Activated CD4-positive, alpha-beta T cell treated with anti-CD3 and anti-CD28 coated beads, Interleukin-2, amount 50 U/mL, for 4 hours (primary cell): ENCODE measurements around the gene CCDC201.

Experiments
- DNase-seq, 2 experiments: peaks; one replicate each; pipeline ENCODE4 v3.0.0-alpha.2; 2020

CCDC201 gene

DNA sequence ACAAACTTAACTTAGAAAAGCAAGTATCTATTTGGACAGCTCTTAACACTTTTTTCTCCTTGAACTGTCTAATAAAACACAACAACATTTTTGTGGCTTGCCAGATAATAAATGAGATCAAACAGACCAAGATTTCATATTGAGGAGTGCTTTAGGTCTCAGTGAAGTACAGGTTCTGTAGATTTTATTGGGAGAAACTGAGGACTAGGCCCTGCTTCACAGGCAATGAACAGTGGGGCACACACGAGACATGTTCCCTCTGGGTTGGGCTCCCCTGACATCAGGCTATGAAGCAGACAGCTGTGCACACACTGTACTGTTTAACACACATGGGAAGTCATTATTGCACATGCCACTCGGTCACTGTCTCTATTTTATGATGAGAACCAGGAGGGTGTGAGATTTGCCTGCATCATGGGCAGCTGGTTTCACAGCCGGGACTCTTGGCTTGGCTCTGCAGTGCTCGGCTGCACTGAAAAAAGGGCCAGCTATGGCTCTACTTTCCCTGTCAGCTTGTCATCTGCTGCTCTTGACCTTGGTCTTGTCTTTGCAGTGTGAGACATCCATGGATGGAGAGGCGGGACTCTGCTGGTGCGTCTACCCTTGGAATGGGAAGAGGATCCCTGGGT lies 19.6 kb upstream of the CCDC201 start:
- no peak for DNase-seq

DNA sequence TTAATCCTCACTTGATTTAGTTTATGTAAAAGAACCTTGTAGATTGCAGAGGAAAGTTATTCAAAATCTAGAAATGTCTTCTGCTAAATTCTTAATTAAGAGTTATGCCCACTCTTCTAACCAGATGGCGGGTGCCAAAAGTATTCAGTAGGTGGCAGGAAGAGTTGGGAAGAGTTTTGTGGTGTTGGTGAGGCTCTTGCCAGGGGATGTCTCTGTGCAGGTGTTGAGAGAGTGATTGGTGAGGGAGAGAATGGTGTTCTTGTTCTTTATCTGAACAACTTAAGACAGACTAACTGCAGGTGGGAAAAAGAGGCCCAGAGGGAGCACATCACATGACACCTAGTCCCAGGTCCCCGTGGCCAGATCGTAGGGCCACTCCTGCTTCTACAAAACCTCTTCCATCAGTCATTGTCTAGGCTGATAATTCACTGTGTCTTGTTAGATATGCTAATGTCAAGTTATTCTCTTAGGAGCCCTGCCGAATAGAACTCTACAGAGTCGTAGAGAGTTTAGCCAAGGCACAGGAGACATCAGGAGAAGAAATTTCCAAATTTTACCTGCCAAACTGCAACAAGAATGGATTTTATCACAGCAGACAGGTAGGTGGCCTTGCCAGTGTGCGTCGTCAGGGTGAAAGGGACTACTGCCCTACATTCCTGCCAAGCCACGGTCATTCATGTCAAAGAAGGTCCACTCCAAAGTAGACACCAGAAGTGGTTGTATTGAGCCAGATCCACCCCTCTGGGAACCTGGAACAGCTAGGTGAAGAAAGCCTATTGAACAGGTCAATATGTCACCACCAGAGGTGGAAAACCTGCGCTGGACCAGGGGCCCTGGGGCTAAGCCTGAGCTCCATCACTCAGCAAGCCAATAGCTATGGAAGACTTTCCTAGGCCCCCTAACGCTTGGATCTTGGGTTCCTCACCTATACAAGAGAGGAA lies 18.9 kb upstream of the CCDC201 start:
- DNase-seq, result no peak

DNA sequence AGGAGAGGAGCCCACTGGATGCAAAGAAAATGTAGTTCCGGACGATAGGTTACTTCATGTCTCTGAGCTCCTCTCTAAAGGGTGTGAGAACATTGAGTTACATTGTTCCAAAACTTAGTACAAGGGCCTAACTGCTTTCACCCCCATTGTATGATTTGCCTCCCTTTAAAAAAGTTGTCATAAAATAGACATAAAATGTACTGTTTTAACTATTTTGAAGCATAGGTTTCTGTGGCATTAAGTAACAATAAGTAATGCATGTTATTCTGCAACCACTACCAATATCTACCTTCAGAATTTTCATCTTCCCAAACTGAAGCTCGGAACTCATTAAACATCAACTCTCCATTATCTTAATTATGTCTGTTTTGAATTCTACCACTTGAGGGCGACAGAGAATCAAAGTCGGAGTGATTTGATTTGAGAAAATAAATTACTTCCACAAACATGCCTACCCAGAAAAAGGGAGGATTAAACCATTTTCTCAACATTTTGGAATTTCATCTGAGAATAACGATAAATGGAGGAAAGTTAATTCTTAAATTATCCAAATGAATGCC lies 18.1 kb upstream of the CCDC201 start:
- no peak for DNase-seq

DNA sequence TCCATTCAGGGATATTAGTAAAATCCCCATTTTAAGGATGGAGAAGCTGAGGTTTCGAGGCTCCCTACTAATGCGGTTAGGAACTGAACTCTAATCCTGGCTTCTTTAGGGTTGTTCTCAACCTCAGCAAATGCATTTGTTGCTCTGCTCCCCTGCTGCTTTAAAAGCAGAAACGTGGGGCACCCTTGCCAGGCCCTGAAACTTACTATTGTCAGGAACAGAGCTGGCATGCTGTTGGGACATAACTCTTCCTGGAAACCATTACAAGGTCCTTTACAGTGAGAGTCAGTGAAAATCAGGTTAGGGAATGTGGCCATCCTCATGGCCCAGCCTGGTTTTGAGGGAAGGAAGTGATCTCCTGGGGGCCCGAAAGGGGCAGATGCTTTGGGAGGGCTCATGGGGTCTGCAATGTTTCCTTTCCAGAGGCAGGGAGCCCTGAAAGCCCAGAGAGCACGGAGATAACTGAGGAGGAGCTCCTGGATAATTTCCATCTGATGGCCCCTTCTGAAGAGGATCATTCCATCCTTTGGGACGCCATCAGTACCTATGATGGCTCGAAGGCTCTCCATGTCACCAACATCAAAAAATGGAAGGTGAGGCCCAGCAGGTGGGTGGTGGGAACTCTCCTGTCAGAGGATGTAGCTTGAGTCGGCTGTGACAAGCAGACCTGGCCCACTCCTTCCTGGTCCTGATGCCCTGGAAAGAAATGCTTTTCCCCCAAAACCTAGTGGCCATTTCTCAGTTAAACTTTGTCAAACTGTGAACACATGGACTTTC lies 17.4 kb upstream of the CCDC201 start:
- DNase-seq, result no peak

DNA sequence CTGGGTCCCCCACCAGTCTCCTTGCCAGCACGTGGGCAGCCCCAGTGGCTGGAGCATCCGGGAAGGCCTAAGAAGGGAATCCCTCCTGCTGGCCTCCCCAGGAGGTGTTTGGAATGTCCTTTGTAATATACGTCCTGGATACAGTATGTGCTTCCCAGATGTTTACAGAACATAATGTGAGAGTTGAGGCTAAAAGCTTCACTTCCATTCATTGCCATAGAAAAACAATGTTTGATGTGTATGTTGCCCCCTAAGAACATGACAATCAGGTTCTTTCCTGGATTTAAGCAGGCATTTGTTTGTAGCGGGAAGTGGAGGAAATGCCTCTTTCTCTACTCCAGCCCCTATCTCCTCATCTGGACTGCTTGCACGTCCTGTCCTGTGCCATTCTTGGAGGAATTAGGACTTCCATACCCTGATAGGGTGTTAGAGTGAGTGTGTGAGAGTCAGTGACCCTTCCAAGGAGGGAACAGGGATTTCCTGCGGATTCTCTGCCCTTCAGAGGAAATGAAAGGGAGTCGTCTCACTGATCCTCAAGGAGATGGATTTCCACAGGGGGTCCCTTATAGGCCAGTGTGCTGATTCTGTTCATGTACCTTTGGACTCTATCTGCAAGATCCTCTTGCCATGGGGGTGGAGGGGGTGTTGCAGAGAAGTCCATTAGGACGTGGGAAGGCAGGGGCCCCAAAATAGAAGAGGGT lies 16.6 kb upstream of the CCDC201 start:
- no peak for DNase-seq

DNA sequence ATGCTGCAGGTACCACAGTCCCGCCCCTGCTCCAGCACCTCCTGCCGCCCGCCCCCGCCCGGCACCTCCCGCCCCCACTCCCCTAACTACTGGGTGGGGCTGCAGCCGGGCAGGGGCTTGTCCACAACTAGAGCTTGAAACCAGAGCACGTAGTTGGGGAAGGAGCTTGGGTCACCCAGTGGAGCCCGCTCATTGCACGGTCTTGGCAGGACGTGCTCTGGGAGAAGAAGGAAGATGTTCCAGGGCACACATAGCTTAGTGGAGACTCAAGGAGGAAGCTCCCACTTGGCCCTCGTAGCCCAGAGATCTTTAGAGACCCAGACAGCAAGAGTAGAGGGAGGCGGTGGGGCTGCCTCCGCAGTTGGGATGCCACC lies 16.1 kb upstream of the CCDC201 start:
- DNase-seq, result no peak

DNA sequence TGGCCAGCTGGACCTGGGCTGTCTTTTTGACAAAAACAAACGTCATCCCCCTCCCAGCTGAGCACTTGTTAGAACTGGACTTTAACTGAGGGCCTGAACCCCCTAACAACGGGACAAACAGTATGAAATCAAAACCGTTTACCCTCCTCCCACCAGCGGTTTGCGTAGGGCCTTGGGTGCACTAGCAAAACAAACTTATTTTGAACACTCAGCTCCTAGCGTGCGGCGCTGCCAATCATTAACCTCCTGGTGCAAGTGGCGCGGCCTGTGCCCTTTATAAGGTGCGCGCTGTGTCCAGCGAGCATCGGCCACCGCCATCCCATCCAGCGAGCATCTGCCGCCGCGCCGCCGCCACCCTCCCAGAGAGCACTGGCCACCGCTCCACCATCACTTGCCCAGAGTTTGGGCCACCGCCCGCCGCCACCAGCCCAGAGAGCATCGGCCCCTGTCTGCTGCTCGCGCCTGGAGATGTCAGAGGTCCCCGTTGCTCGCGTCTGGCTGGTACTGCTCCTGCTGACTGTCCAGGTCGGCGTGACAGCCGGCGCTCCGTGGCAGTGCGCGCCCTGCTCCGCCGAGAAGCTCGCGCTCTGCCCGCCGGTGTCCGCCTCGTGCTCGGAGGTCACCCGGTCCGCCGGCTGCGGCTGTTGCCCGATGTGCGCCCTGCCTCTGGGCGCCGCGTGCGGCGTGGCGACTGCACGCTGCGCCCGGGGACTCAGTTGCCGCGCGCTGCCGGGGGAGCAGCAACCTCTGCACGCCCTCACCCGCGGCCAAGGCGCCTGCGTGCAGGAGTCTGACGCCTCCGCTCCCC lies 15.5 kb upstream of the CCDC201 start, which contains the start of gene IGFBP1:
Gene IGFBP1 (plus strand): TSS at position 304 of the 808 bp plus-strand sequence. CDS start 165 bp downstream, at position 469.
- no peak for DNase-seq

DNA sequence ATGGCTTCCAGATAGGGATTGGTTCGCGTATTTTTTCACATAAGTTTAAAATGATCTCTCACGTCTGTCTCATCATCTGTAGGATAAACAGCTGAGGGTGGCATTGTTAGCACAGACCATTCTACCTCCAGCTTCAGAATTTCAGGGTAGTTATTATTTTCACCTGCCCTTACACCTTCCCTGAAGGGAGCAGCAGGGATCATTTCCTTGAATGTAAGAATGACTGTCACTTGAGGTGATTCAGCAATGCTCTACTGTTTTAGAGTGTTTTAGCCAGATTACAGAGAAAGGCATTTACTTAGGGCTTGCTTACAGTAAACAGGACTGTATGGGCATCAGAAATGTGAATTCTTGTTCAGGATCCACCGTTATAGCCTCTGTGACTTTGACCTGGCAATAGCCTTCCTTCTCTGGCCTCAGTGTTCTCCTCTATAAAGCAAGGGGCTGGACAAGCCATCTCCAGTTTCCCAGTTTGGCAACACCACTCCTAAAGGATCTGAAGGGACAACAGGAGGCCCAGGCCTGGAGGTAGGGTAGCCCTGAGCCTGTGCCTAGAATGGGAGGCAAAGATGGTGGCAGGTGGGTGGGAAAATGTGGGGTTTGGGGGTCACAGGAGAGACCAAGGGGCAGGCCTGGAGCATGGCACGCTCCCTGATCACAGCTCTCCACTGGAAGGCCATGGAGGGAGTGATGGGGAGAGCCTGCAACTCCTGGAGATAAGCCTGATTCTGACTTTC lies 14.2 kb upstream of the CCDC201 start:
- DNase-seq, result no peak

DNA sequence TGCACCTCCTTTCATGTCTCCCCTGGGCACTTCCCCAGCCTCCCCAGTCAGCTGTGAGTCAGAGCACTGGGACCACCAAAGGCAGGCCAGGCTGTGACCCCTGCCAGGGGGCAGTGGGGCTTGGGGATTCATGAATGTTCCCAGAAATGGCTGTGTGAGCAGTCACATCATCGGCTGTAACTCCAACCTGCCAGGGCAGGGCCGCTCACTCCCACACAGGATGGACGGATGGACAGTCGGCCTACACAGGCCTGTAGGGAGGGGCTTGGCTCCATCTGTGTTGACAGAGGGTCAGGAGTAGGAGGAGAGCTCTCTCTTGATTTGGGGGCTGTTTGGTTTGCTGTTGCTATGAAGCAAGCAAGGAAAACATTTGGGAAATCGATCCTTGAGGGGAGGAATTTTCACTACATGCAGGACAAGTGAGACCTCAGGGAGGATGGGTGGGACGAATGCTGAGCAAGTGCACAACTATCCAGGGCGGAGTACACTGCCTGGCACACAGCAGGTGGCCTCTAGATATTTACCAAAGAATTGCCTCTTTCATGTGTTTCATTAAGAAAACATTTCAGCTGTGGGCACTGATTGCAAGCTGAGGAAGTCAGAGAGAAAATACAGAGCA lies 12.5 kb upstream of the CCDC201 start:
- DNase-seq, result no peak

DNA sequence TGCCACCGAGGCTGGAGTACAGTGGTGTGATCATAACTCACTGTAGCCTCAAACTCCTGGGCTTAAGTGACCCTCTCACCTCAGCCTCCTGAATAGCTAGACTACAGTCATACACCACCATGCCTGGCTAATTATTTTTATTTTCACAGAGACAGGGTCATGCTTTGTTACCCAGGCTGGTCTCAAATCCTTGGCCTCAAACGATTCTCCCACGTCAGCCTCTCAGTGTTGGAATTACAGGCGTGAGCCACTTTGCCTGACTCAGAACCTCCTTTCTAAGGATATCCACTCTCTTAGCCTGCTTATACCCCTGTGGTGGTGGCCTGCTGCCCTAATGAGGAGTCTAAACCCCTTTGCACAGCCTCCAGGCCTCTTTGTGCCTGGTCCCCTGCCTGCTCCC lies 11.3 kb upstream of the CCDC201 start:
- DNase-seq, result no peak

DNA sequence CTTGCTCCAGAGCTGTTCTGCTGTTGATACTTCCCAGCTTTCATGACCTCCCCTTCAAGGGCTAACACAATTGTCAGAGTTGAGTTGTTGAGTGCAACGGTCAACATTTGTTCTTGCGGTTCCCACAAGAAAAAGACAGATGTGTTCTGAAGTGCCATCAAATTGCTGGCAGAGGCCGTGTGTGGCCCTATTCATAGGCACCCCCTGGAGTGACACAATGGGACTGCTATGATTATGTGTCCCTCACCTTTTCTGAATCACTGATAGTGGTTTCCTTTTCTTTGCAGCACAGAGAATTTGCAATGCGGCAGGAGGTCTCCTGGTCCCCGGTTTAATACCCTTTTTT lies 9.6 kb upstream of the CCDC201 start:
- DNase-seq, result no peak

DNA sequence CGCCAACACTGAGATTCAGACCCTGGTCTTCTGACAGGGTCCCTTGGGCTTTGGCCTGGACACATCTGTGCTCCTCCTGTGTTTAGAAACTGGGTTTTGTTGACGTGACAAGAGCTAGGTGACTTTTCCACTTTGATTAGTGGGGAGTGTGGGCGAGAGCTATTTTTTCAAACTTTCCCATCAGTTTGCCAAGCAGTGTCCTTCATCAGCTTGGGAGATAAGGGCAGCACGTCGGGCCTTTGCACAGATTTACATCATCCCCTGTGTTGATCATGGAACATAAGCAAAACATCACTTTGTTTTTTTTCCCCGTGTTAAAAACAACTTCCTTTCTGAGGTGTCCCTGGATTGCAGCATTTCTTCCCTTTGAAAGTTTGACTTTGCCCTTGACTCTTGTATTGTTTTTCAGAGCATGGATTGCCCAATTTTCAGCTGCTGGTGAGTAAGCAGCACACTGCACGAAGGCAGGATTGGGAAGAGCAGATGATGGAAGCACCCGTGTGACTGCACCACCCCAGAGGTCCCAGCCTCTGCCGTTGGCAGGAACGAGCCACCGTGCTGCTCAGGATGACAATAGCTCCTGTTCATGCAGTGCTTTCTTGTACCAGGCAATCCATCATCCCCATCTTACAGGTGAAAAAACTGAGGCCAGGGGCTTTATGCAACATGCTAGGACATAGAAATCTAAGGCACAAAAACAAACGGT lies 9.0 kb upstream of the CCDC201 start:
- no peak for DNase-seq

DNA sequence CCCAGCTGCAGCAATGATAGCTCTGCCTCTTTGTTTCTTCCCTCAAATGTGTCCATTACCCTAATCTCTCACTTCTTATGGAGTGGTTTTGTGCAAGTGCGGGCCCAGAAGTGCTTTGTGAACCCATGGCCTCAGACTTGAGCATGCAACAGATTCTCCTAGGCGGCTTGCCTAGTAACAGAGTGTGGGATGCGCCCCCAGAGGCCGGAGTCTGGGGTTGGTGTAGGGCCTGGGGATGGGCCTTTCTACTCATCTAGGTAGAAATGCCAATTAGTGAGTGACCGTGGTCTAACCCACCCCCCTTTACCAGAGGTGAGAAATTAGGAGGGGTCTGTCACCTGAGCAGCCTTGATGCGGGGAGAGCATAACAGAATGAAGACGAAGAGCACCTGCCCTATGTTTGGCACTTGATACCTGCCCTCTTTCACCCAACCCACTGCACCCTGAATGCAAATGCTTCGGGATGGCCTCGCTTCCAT lies 8.4 kb upstream of the CCDC201 start:
- no peak for DNase-seq

DNA sequence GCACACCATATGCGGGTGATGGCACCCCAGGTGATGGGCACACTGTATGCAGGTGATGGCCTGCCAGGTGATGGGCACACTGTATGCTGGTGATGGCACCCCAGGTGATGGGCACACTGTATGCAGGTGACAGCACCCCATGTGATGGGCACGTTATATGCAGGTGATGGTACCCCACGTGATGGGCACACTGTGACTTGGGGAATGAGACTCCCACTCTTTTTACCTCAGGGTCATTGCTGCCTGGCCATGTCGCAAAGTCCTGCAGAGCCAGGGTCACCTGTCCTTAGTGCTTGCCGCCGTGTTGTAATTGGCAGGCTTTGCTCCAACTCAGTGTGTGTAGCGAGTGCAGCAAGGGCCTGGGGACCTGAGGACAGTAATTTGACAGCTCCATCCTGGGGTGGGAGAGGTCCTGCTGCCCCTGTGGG lies 7.6 kb upstream of the CCDC201 start:
- no peak for DNase-seq

DNA sequence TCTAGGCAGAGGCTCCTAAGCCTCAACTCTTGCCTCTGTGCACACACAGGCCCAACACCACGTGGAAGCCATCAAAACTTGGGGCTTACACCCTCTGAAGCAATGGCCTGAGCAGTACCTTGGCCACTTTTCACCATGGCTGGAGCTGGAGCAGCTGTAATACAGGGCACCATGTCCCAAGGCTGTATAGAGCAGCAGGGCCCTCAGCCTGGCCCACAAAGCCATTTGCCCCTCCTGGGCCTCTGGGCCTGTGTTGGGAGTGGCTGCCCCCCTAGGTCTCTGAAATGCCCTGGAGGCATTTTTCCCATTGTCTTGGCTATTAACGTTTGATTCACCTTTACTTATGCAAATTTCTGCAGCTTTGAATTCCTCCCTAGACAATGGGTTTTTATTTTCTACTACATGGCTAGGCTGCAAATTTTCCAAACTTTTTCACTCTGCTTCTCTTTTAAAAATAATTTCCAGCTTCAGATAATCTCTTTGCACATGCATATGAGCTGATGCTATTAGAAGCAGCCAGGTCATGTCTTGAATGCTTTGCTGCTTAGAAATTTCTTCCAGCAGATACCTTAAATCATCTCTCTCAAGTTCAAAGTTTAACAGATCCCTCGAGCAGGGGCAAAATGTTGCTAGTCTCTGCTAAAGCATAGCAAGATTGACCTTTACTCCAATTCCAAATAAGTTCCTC lies 5.7 kb upstream of the CCDC201 start:
- no peak for DNase-seq

DNA sequence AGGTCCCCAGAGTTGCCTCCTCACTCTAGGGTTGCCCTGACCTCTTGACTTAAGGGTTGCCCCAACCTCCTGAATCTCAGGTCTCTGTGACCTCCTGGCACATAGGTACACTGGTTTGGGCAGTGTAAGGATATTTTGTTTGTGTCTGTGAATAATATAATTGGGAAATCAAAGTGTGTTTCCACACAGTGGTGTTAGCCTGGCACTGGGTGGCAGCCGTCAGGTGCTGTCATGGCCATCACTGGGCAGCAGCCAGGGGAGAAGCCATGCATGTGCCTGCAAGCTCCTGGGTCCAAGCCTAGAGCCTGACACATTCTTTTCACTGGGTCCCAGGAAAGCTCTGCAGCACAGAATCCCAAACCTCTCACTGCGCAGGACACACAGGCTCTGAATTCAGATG lies 3.6 kb upstream of the CCDC201 start:
- DNase-seq, result no peak

DNA sequence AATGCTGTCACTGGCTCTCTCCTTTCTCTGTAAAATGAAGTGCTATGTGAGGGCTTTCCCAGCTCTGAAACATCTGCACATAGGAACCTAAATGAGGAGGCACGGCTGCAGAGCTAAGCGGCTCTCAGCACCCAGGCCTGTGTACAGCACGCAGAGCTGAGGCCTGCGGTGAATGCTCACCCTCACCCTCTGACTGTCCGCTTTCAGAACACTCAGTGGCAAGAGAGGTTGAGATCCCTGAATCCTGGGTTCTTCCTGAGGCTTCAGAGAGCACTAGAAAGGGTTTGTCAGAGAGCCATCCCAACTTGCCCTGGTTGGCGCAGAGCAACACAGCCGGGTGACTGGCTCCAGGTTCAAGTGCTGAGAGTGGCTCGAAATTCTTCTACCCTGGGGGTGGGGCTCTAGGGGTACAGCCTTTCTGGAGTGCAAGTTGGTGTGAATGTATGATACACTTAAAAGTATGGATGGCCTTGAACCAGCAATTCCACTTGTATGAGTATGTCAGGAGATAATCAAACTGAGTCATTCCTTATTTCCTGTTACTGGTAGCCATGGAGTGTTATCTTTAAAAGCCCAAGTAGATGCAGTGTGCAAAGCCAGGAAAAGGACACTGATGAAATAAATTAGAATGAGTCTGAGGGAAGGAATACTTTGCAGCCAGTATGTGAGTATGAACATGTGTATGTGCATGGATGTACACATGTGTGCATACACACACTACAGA lies 1.7 kb upstream of the CCDC201 start:
- DNase-seq, result no peak

DNA sequence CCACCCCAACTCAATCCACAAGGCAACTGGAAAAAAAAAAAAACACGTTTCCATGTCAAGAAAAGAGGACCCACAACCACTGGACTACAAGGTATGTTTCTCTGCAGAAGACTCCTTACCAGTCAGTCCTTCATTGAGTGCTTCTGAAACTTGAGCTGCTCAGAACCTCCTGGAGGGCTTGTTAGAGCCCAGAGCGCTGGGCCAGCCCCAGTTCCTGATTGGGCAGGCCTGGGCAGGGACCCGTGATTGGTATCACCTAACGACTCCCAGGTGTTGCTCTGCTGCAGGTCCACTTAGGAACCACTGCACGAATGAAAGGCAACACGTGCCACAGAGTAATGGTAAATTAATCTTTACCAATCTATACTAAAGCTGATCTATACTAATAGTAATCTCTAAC lies 473 bp upstream of the CCDC201 start:
- no peak for DNase-seq
